ENCODE results near the gene KDM3A. TPM values are rescaled to one million over a fixed set of nuclear protein-coding genes. Genes with fewer than 3 reads are reported as not detected.

The KDM3A gene
- total and polyA plus RNA-seq, 2 experiments from 2014 or later, result 8.9 to 21.8 TPM

- Histone ChIP-seq H3K27me3 (ENCODE audit: insufficient read depth) (no peaks in the 10 kb centered on the region), H2AFZ (no peak overlapping the region), H3K9me2 (ENCODE audit: insufficient read depth) (no peaks in the 10 kb centered on the region), H3K4me2 (no peak overlapping the region), H3K79me2 (replicated peaks; ENCODE audit: insufficient read depth) (no peaks in the 10 kb centered on the region), H4K20me1 (replicated peaks; ENCODE audit: insufficient read depth) (0 out of 2 replicates have a peak, but pooled peaks cover 3% of the 10 kb centered on the region), H3K27ac (ENCODE audit: low read depth) (no peak overlapping the region), H3K36me3 (ENCODE audit: insufficient read depth) (no peaks in the 10 kb centered on the region), H3K4me3 (no peak overlapping the region), H3F3A (replicated peaks; ENCODE audit: low read depth) (no peaks in the 10 kb centered on the region), H3K4me1 (ENCODE audit: insufficient read depth) (no peaks in the 10 kb centered on the region)
- DNase-seq (ENCODE audit: low spot score), result no peak
- peaks cover 15% of the 10 kb centered on the region for H3K36me3 Mint-ChIP-seq (ENCODE audit: low read depth)
- H3K4me1 Mint-ChIP-seq, result no peaks in the 10 kb centered on the region
- no peaks in the 10 kb centered on the region for H3K27me3 Mint-ChIP-seq (ENCODE audit: insufficient read depth, low read depth, poor library complexity)
- ATAC-seq, result no peak
- H3K9me3 Mint-ChIP-seq, result no peaks in the 10 kb centered on the region
- no peak overlapping the region for H3K27ac Mint-ChIP-seq
- no peak overlapping the region for H3K4me3 Mint-ChIP-seq
- TF ChIP-seq, protein P1, sequence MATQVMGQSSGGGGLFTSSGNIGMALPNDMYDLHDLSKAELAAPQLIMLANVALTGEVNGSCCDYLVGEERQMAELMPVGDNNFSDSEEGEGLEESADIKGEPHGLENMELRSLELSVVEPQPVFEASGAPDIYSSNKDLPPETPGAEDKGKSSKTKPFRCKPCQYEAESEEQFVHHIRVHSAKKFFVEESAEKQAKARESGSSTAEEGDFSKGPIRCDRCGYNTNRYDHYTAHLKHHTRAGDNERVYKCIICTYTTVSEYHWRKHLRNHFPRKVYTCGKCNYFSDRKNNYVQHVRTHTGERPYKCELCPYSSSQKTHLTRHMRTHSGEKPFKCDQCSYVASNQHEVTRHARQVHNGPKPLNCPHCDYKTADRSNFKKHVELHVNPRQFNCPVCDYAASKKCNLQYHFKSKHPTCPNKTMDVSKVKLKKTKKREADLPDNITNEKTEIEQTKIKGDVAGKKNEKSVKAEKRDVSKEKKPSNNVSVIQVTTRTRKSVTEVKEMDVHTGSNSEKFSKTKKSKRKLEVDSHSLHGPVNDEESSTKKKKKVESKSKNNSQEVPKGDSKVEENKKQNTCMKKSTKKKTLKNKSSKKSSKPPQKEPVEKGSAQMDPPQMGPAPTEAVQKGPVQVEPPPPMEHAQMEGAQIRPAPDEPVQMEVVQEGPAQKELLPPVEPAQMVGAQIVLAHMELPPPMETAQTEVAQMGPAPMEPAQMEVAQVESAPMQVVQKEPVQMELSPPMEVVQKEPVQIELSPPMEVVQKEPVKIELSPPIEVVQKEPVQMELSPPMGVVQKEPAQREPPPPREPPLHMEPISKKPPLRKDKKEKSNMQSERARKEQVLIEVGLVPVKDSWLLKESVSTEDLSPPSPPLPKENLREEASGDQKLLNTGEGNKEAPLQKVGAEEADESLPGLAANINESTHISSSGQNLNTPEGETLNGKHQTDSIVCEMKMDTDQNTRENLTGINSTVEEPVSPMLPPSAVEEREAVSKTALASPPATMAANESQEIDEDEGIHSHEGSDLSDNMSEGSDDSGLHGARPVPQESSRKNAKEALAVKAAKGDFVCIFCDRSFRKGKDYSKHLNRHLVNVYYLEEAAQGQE (IDR thresholded peaks at IDR 0.05; ENCODE audit: unreplicated experiment), result no peak
- TF ChIP-seq, protein P2, sequence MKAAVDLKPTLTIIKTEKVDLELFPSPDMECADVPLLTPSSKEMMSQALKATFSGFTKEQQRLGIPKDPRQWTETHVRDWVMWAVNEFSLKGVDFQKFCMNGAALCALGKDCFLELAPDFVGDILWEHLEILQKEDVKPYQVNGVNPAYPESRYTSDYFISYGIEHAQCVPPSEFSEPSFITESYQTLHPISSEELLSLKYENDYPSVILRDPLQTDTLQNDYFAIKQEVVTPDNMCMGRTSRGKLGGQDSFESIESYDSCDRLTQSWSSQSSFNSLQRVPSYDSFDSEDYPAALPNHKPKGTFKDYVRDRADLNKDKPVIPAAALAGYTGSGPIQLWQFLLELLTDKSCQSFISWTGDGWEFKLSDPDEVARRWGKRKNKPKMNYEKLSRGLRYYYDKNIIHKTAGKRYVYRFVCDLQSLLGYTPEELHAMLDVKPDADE (IDR thresholded peaks at IDR 0.05), result no peak
- TF ChIP-seq, protein P3, sequence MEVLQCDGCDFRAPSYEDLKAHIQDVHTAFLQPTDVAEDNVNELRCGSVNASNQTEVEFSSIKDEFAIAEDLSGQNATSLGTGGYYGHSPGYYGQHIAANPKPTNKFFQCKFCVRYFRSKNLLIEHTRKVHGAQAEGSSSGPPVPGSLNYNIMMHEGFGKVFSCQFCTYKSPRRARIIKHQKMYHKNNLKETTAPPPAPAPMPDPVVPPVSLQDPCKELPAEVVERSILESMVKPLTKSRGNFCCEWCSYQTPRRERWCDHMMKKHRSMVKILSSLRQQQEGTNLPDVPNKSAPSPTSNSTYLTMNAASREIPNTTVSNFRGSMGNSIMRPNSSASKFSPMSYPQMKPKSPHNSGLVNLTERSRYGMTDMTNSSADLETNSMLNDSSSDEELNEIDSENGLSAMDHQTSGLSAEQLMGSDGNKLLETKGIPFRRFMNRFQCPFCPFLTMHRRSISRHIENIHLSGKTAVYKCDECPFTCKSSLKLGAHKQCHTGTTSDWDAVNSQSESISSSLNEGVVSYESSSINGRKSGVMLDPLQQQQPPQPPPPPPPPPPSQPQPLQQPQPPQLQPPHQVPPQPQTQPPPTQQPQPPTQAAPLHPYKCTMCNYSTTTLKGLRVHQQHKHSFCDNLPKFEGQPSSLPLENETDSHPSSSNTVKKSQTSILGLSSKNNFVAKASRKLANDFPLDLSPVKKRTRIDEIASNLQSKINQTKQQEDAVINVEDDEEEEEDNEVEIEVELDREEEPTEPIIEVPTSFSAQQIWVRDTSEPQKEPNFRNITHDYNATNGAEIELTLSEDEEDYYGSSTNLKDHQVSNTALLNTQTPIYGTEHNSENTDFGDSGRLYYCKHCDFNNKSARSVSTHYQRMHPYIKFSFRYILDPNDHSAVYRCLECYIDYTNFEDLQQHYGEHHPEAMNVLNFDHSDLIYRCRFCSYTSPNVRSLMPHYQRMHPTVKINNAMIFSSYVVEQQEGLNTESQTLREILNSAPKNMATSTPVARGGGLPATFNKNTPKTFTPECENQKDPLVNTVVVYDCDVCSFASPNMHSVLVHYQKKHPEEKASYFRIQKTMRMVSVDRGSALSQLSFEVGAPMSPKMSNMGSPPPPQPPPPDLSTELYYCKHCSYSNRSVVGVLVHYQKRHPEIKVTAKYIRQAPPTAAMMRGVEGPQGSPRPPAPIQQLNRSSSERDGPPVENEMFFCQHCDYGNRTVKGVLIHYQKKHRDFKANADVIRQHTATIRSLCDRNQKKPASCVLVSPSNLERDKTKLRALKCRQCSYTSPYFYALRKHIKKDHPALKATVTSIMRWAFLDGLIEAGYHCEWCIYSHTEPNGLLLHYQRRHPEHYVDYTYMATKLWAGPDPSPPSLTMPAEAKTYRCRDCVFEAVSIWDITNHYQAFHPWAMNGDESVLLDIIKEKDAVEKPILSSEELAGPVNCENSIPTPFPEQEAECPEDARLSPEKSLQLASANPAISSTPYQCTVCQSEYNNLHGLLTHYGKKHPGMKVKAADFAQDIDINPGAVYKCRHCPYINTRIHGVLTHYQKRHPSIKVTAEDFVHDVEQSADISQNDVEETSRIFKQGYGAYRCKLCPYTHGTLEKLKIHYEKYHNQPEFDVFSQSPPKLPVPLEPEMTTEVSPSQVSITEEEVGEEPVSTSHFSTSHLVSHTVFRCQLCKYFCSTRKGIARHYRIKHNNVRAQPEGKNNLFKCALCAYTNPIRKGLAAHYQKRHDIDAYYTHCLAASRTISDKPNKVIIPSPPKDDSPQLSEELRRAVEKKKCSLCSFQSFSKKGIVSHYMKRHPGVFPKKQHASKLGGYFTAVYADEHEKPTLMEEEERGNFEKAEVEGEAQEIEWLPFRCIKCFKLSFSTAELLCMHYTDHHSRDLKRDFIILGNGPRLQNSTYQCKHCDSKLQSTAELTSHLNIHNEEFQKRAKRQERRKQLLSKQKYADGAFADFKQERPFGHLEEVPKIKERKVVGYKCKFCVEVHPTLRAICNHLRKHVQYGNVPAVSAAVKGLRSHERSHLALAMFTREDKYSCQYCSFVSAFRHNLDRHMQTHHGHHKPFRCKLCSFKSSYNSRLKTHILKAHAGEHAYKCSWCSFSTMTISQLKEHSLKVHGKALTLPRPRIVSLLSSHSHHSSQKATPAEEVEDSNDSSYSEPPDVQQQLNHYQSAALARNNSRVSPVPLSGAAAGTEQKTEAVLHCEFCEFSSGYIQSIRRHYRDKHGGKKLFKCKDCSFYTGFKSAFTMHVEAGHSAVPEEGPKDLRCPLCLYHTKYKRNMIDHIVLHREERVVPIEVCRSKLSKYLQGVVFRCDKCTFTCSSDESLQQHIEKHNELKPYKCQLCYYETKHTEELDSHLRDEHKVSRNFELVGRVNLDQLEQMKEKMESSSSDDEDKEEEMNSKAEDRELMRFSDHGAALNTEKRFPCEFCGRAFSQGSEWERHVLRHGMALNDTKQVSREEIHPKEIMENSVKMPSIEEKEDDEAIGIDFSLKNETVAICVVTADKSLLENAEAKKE (CRISPR knock-in tag; IDR thresholded peaks at IDR 0.05), result no peak
- no peak for TF ChIP-seq ZNF114 (CRISPR knock-in tag; IDR thresholded peaks at IDR 0.05)
- TF ChIP-seq STAT1 (IDR thresholded peaks at IDR 0.05; ENCODE audit: unreplicated experiment), result no peak
- TF ChIP-seq NANOG (IDR thresholded peaks at IDR 0.05; ENCODE audit: borderline replicate concordance), result no peak
- no peak for TF ChIP-seq JUNB (IDR thresholded peaks at IDR 0.05; ENCODE audit: unreplicated experiment)
- TF ChIP-seq ZNF331 (CRISPR knock-in tag; IDR thresholded peaks at IDR 0.05; ENCODE audit: low read depth), result no peak
- TF ChIP-seq, protein P4, sequence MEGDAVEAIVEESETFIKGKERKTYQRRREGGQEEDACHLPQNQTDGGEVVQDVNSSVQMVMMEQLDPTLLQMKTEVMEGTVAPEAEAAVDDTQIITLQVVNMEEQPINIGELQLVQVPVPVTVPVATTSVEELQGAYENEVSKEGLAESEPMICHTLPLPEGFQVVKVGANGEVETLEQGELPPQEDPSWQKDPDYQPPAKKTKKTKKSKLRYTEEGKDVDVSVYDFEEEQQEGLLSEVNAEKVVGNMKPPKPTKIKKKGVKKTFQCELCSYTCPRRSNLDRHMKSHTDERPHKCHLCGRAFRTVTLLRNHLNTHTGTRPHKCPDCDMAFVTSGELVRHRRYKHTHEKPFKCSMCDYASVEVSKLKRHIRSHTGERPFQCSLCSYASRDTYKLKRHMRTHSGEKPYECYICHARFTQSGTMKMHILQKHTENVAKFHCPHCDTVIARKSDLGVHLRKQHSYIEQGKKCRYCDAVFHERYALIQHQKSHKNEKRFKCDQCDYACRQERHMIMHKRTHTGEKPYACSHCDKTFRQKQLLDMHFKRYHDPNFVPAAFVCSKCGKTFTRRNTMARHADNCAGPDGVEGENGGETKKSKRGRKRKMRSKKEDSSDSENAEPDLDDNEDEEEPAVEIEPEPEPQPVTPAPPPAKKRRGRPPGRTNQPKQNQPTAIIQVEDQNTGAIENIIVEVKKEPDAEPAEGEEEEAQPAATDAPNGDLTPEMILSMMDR (conservative IDR thresholded peaks at IDR 0.05; ENCODE audit: low read depth in 2 of 2), result no peak
- no peak for TF ChIP-seq CREB1 (CRISPR knock-in tag; IDR thresholded peaks at IDR 0.05; ENCODE audit: low read depth)
- TF ChIP-seq POLR2AphosphoS5 (IDR thresholded peaks at IDR 0.05; ENCODE audit: low read depth), result no peak
- TF ChIP-seq EZH2 (IDR thresholded peaks at IDR 0.05; ENCODE audit: low read depth, unreplicated experiment), result no peak
- TF ChIP-seq EZH2phosphoT487 (IDR thresholded peaks at IDR 0.05; ENCODE audit: unreplicated experiment), result no peak
These were observed 72.9 kb downstream of the KDM3A start for GRCh38 chr2:86513948-86514660.
